ENCODE results near the gene ABCA4.
"Not testable (repeated sequence)": the region's sequence is repeated elsewhere in the genome, so short reads cannot be mapped to it uniquely, and the experiment has no call there.

The ABCA4 gene

DNA sequence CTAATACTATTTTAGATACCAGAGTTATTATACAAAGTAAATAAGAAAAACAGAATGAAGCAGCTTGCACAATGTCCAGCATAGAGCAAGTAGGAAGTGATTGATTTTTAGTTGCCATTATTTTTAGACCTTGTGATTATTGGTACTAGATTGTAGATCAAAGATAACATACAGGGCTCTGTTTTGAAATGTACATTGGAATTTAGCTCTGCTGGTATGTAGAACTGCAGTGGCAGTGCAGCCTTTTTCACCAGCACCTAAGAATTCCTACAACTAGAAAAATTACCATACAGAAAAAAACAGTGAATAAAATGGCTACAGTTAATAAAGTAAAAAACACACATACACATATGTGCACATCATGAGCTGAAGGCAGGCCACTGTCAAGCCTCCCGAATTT lies 32.2 kb upstream of the ABCA4 start:
- Histone ChIP-seq H3K4me3 (no peak overlapping the region), H3K27ac (no peak overlapping the region)
- TF ChIP-seq, protein P1, sequence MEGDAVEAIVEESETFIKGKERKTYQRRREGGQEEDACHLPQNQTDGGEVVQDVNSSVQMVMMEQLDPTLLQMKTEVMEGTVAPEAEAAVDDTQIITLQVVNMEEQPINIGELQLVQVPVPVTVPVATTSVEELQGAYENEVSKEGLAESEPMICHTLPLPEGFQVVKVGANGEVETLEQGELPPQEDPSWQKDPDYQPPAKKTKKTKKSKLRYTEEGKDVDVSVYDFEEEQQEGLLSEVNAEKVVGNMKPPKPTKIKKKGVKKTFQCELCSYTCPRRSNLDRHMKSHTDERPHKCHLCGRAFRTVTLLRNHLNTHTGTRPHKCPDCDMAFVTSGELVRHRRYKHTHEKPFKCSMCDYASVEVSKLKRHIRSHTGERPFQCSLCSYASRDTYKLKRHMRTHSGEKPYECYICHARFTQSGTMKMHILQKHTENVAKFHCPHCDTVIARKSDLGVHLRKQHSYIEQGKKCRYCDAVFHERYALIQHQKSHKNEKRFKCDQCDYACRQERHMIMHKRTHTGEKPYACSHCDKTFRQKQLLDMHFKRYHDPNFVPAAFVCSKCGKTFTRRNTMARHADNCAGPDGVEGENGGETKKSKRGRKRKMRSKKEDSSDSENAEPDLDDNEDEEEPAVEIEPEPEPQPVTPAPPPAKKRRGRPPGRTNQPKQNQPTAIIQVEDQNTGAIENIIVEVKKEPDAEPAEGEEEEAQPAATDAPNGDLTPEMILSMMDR (IDR thresholded peaks at IDR 0.05), result no peak
- DNase-seq (ENCODE audit: low spot score), result no peak

DNA sequence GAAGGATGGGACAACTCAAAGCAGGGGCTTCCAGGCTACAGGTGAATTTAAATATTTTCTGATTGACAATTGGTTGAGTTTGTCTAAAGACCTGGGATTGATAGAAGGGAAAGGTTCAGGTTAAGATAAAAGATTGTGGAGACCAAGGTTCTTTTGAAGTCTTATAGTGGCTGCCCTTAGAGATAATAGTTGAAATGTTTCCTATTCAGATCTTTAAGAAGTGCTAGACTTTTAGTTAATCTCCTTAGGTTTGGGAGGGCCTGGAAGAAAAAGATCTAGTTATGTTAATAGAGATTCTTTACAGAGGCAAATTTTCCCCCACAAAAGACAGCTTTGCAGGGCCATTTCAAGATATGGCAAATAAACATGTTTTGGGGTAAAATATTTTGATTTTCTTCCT lies 28.2 kb upstream of the ABCA4 start:
- not testable (repeated sequence) for H3K27ac ChIP-seq; H3K4me3 ChIP-seq; DNase-seq (ENCODE audit: low spot score)

DNA sequence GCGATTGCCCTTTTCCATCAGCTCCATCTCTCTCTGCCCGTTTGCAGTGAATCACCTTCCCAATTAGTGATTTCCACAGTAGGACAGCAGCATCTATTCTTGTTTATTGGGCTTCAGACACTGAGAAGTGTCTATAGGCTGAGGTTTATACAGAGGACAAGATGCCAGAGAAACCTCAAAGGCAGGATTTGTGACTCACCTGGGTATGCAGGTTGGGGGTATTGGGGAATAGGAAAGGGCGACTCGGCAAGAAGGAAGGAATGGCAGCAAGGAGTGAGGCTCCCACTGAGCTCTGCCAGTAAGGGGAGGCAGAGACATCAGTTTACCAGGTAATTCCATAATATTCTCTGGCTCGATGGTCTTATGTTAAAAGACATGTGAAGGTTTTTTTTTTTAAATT lies 25.3 kb upstream of the ABCA4 start:
- H3K27ac ChIP-seq, result no peak overlapping the region
- H3K4me3 ChIP-seq, result no peak overlapping the region
- TF ChIP-seq, protein P1 (IDR thresholded peaks at IDR 0.05), result no peak
- DNase-seq (ENCODE audit: low spot score), result no peak

DNA sequence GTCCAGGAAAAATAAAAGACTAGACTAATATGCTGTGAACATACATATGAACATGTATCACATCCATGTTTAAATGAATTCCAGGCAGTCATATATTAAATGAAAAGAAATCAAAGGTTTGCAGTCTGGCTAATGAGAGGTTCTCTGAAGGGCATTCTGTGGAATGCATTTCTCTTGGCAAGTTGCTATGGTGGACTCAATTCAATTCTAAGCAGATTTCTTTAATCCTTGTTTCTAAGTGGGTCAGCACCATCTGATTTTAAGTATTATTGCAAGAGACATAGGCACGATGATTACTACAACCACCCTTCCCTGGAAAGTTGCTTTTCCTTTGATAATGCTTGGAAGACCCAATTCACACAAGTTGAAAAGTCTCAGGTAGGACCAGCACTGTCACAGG lies 23.9 kb upstream of the ABCA4 start:
- DNase-seq (ENCODE audit: low spot score), result no peak
- TF ChIP-seq, protein P1 (IDR thresholded peaks at IDR 0.05), result no peak

DNA sequence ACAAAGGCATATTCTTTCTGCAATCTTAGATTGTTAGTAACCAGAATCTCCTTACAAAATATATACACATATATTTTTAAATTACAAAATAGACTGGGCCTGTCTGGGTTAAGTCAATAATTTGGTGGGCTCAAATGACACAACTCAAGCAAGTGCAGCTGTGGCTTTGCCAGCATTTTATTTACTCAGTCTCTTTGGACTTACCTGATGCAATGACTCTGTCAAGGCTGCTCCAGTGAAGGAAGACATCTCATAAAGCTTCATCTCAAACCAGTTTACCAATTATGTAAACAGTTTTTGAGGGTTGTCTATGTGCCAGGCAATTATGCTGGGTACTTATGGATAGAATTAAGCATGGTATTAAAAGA lies 22.8 kb upstream of the ABCA4 start:
- Histone ChIP-seq H3K4me3 (no peak overlapping the region), H3K27ac (no peak overlapping the region)
- TF ChIP-seq, protein P1 (IDR thresholded peaks at IDR 0.05), result no peak
- no peak for DNase-seq (ENCODE audit: low spot score)

More for the DNA sequence above, 23.9 kb upstream of the ABCA4 start:
- no peak overlapping the region for H3K4me3 ChIP-seq
- no peak overlapping the region for H3K27ac ChIP-seq

DNA sequence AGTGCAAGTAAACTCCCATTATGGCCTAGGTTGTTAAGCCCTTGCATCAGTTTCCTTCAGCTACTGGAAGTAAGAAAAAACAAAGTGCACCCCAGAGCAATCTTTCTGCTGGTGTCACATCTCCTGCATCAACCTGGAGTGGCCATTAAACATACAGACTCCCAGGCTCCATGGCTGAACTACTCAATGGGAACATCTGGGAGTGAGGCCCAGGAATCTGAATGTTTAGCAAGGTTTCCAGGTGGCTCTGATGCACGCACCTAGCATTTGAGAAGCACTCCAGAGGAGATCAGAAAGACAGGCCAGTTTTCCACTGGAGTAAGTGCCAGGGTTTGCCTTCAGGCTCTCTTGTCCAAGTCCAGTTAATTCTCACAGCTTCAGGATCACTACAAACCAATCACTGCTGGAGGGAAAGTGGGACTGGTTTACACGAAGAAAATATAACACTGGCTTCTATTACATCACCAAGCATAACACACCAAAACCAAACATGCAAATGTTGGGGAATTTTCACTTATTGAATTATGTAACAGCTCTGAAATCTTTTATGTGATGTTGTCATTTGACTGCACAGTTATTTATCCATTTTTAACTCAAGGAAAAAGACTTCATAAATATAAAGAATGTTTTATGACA lies 22.3 kb upstream of the ABCA4 start:
- TF ChIP-seq, protein P1 (IDR thresholded peaks at IDR 0.05), result no peak
- Histone ChIP-seq H3K27ac (no peak overlapping the region), H3K4me3 (no peak overlapping the region)
- no peak for DNase-seq (ENCODE audit: low spot score)

DNA sequence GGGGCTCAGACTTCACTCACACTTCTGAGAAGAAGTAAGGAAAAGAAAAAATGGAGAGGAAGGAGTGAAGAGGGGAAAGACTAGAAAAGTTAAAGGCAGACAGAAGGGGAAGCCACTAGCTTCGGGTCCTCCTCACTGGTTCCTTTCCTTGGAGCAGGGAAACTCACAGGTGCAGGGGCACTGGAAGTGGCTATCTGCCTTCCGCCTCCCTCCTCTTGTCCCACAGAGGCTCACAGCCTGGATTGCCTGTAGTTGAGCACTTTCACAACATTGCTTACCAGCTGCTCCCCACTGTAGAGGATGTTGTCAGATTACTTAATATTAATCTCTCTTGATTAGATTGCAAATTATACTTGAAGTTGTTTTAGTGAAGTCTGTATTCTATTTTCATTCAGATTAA lies 21.6 kb upstream of the ABCA4 start:
- DNase-seq (ENCODE audit: low spot score), result no peak
- no peak overlapping the region for H3K27ac ChIP-seq
- no peak overlapping the region for H3K4me3 ChIP-seq
- TF ChIP-seq, protein P1 (IDR thresholded peaks at IDR 0.05), result no peak

DNA sequence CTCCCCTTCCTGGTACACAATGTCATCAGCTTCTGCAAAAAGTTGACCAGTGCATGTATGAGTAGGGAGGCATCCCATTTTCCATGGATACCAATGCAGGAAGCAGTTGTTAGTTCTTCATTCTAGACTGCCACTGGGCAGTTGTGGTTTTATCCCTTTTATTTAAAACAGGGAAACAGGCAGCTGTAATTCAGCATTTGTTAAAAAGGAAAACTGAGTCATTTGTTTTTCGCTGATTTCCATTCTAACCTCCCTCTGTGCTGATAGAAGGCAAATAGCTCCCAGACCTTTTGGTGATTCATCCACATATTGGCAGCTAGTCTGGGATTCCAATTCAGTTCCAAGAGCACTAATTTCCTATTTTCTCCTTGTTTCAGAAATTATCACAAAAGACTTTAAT lies 21.1 kb upstream of the ABCA4 start:
- DNase-seq (ENCODE audit: low spot score), result no peak
- TF ChIP-seq, protein P1 (IDR thresholded peaks at IDR 0.05), result no peak
- Histone ChIP-seq H3K27ac (no peak overlapping the region), H3K4me3 (no peak overlapping the region)
